Measurements from ENCODE around the gene GNB2. TPM values are rescaled to one million over a fixed set of nuclear protein-coding genes. Genes with fewer than 3 reads are reported as not detected.

GNB2 gene
- total RNA-seq, 1 experiment from 2014 or later = 174 TPM

- Histone ChIP-seq H3K56ac (ENCODE audit: insufficient read length, low read depth, low read length) (no peak overlapping the region), H2AK5ac (ENCODE audit: insufficient read length, low read length) (no peak overlapping the region), H3K9me3 (ENCODE audit: control insufficient read depth, low read depth, low read length) (no peaks in the 10 kb centered on the region), H2BK20ac (ENCODE audit: low read depth, low read length, poor library complexity, severe bottlenecking) (no peak overlapping the region), H3K18ac (ENCODE audit: insufficient read length, low read depth, low read length) (no peak overlapping the region), H3K23ac (ENCODE audit: insufficient read length, low read depth, low read length) (no peak overlapping the region), H3K27ac (ENCODE audit: insufficient read length, low read depth, low read length) (no peak overlapping the region), H3K27me3 (ENCODE audit: insufficient read depth, low read length) (no peaks in the 10 kb centered on the region), H4K5ac (ENCODE audit: insufficient read length, low read depth, low read length) (no peak overlapping the region), H2BK120ac (ENCODE audit: low read depth, low read length, poor library complexity, severe bottlenecking) (no peak overlapping the region), H3K79me1 (ENCODE audit: insufficient read depth, low read depth, low read length, poor library complexity, severe bottlenecking) (no peaks in the 10 kb centered on the region), H4K20me1 (ENCODE audit: control insufficient read depth, insufficient read depth, insufficient read length) (no peaks in the 10 kb centered on the region), H4K91ac (ENCODE audit: insufficient read length, low read depth, low read length) (no peak overlapping the region), H3K14ac (ENCODE audit: insufficient read depth, low read length) (no peak overlapping the region), H3K4me1 (ENCODE audit: insufficient read depth, low read length) (no peaks in the 10 kb centered on the region), H2BK5ac (ENCODE audit: insufficient read length, low read length) (no peak overlapping the region), H4K8ac (replicated peaks; ENCODE audit: insufficient read length, low read depth, low read length) (no peak overlapping the region), H3K4ac (ENCODE audit: low read depth, low read length) (no peak overlapping the region), H3T11ph (ENCODE audit: low read length) (no peak overlapping the region), H2AFZ (ENCODE audit: low read length) (no peak overlapping the region), H2BK15ac (ENCODE audit: low read depth, low read length) (no peak overlapping the region), H3K9ac (ENCODE audit: extremely low read depth, insufficient read length, low read length) (no peak overlapping the region), H3K79me2 (ENCODE audit: insufficient read depth, low read length) (no peaks in the 10 kb centered on the region), H3K23me2 (ENCODE audit: insufficient read length, low read depth, low read length, poor library complexity, severe bottlenecking) (no peaks in the 10 kb centered on the region), H3K4me2 (ENCODE audit: insufficient read depth, insufficient read length, low read length) (no peak overlapping the region), H2BK12ac (ENCODE audit: insufficient read length, low read depth, low read length) (no peak overlapping the region)
- no CpG with 5 or more reads among the region's 17 CpGs for whole genome bisulfite sequencing (ENCODE audit: extremely low coverage, insufficient read length, low lambda C conversion rate)
- Mint-ChIP-seq H3K9me3 (no peaks in the 10 kb centered on the region; a peak in 1 of 5 replicates), H3K4me1 (peaks cover 6 to 37% of the 10 kb centered on the region in 2 experiments), H3K4me3 (no peak overlapping the region), H3K27me3 (ENCODE audit: low read depth) (peaks cover 13% of the 10 kb centered on the region), H3K27ac (peak overlapping the region in 2 of 3 experiments; percentile 51 to 65; a peak in 1 of 7 replicates), H3K36me3 (ENCODE audit: insufficient read depth in 1 of 3, low read depth in 3 of 3) (no peaks in the 10 kb centered on the region)
- no peak for DNase-seq
- TF ChIP-seq CTCF (conservative IDR thresholded peaks at IDR 0.05) = no peak
Measured at GRCh38 chr7:100639995-100640516, 33.5 kb upstream of the GNB2 start.
